ENCODE measurements around the gene CASP2. TPM values are rescaled to one million over a fixed set of nuclear protein-coding genes. Genes with fewer than 3 reads are reported as not detected.

Gene CASP2
- total RNA-seq = 15.5 and 15.7 TPM in 2 replicates

DNA sequence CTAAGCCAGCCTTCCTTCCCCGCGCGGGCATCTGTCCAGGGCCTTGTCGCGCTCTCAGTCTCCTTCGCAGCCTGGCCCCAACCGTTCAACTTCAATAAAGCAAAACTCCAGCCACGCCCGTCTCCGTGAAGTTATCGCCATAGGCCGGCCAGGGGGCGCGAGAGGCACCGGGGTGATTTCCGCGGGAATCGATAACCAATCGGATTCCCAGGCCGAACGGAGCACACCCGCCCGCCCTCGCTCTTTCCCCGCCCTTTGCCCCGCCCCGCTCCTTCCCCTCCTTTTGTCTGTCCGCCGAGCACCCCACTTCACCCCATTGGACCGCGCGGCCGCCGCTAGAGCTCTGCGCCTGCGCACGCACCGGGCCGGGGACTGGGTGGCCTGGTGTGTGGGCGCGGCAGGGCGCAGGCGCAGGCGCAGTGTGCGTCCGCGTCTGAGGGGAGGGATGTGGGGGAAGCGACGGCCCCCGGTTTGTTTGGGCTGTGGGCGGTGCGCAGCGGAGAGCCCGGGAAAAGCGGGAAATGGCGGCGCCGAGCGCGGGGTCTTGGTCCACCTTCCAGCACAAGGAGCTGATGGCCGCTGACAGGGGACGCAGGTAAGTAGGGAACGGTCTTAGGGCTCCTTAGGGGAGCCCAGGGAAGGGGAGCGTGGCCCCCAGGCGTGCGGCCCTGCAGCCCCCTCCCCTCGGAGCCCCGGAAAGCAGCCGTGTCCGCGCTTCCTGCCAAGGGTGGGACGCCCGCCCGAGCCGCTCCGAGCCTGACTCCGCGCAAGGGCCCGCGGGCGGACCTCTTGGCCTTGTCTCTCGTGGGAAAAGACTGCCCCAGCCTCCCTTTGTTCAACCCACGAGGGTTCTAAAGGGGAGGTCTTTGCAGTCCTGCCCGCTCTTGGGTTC lies at the start of gene CASP2:
TSS of gene CASP2 (plus strand) at position 417 of the 892 bp plus-strand sequence. CDS start at position 522, 105 bp downstream.

DNA sequence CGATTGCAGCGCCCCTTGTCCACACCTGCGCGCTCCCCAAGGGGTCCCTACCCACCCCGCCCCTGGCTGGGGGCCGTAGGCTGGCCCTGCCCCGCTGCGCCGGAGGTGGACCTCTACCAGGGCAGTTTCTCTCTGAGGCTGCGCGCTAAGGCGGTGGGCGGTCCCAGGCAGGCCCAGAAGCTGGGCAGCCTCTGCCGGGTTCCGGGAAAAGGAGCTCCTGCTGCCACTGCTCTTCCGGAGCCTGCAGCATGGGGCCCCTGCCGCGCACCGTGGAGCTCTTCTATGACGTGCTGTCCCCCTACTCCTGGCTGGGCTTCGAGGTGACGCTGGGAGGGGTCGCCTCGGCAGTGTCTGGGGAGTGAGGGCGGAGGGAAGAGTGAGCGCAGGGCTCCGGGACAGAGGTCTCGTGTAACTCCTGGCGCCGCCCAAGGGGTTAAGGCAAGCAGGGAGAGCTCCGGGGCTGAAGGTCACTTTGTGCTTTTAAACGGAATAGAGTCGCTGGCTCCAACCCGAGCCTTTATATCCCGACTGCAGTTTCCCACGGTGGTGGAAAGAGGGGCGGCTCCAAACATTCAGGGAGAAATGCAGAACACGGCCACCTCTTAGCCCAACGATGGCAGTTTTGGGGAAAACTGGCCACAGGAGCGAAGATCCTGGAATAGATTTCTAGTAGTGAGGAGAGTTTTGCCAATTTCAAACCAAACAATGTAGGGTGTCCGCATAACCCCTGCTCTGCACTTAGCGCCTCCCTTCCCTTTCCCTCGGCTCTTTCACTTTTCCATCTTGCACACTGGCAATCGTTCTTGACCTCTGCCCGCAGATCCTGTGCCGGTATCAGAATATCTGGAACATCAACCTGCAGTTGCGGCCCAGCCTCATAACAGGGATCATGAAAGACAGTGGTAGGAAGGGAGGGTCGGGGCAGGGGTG lies 24.6 kb upstream of the CASP2 start, which contains the start of gene GSTK1:
TSS of gene GSTK1 (plus strand) at position 176 of the 930 bp plus-strand sequence. CDS start at position 249, 73 bp downstream.

DNA sequence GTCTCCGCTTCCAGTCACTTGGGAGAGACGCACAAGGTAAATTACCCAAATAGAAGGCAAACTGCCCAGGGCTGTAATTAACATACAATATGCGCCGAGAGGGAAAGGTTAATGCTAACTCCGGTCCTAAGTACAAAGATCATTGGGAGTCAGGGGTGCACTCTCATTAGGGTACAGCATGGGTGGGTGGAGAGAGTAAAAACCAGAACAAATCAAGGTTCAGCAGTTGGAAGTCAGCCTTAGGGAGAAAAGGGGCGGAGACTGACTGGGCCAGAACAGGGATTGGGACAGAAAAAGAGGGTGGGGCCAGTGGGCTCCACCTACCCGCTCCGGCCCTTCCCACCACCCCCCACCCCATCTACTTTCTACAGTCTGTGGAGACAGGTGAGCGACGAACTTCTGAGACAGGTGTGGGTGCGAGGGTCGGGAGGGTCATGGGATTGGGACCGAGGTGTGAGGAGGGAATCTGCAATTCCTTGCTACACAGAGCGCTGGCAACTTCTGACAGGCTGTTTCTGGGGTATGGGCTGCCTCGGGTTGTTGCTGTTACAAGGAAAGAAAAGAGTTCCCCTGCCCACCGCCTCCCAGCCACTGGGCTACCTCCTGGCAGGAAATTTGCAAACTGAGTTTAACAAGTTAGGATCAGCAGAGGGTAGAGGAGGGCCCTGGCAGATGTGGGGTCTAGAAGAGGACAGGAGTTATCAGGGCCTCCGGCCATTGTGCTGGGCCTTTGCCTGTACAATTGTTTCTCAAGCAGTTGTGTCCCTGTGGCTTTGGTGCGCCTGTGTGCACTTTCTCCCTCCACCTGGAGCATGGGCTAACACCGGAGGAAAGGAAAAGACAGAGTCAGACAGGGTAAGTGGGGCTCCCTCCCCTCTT lies 3.3 kb upstream of the CASP2 start, which contains the start of gene TMEM139:
TSS of gene TMEM139 (plus strand) at position 368 of the 879 bp plus-strand sequence. CDS start 1,000 bp downstream, outside the sequence.

DNA sequence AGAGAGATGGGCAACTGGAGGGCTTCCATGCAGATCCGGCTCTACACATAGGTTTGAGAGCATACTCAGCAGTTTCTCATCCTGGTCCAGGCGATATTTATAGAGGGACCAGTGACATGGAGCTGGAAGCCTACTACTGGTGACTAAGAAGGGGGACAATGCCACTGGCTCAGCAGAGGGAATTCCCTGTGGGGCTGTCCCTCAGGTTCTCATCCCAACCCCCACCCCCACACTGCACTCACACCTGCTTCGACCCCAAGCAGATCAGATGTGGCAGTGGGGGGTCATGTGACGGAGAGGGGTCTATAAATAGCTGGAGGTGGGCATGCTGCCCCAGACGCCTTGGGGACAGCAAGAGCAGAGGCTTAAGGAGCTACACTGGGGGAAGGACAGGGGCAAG lies 27.6 kb downstream of the CASP2 start, which contains the start of gene CLCN1:
TSS of gene CLCN1 (plus strand) at position 336 of the 400 bp plus-strand sequence. CDS start 102 bp downstream, outside the sequence.

Other genes with a start within 250 kb of the CASP2 start
- not detected in 2 replicates for gene OR6V1, start 236.0 kb upstream of the CASP2 start, total RNA-seq
- gene PIP, start 156.3 kb upstream of the CASP2 start, total RNA-seq = not detected in 2 replicates
- not detected in 2 replicates for gene TAS2R39, start 104.9 kb upstream of the CASP2 start, total RNA-seq
- not detected in 2 replicates for gene TAS2R40, start 66.3 kb upstream of the CASP2 start, total RNA-seq
- gene GSTK1, start 24.9 kb upstream of the CASP2 start, total RNA-seq = 54.9 and 60.3 TPM in 2 replicates
- not detected in 2 replicates for gene TMEM139, start 3.4 kb upstream of the CASP2 start, total RNA-seq
- not detected in 2 replicates for gene CLCN1, start 27.8 kb downstream of the CASP2 start, total RNA-seq
- gene FAM131B, start 74.4 kb downstream of the CASP2 start, total RNA-seq = 0.66 and 1.4 TPM in 2 replicates
- gene ZYX, start 93.0 kb downstream of the CASP2 start, total RNA-seq = 27.7 and 45.9 TPM in 2 replicates
- gene EPHA1, start 120.5 kb downstream of the CASP2 start, total RNA-seq = 0.18 TPM in 1 of 2 replicates, not detected in the other
- gene TAS2R60, start 155.1 kb downstream of the CASP2 start, total RNA-seq = not detected in 2 replicates
- gene TAS2R41, start 189.5 kb downstream of the CASP2 start, total RNA-seq = not detected in 2 replicates